HTERT RPE-1 (cell line): ENCODE results near the gene PTPRS.

Source experiments
- in situ Hi-C: fragments of 300-500 bp; cut with MboI; formaldehyde crosslinking; loops from 4 replicates; pipeline ENCODE4 v1.14.3; 2020; ENCODE audit warnings: low sequenced_read_pairs

Gene PTPRS

GRCh38 chr19:5355693-5356092 lies 15.1 kb upstream of the PTPRS start:
- in situ Hi-C loops = no loop called here

- in situ Hi-C loops = no loop called here
These were observed 14.5 kb upstream of the PTPRS start for GRCh38 chr19:5355076-5355475.

GRCh38 chr19:5354403-5354802 lies 13.8 kb upstream of the PTPRS start:
- in situ Hi-C loops = no loop called here

GRCh38 chr19:5352229-5352763 lies 11.7 kb upstream of the PTPRS start:
- in situ Hi-C loops = no loop called here

GRCh38 chr19:5351731-5352228 lies 11.2 kb upstream of the PTPRS start:
- in situ Hi-C loops = no loop called here

GRCh38 chr19:5349041-5349440 lies 8.4 kb upstream of the PTPRS start:
- in situ Hi-C loops = no loop called here

GRCh38 chr19:5345895-5346386 lies 5.3 kb upstream of the PTPRS start:
- in situ Hi-C loops = no loop called here

- in situ Hi-C loops = no loop called here
These were observed 3.2 kb upstream of the PTPRS start for GRCh38 chr19:5343848-5344247.

GRCh38 chr19:5342573-5343201 lies 2.1 kb upstream of the PTPRS start:
- in situ Hi-C loops = no loop called here

GRCh38 chr19:5341981-5342380 lies 1.4 kb upstream of the PTPRS start:
- in situ Hi-C loops = no loop called here

- in situ Hi-C loops = no loop called here
These were observed 822 bp upstream of the PTPRS start for GRCh38 chr19:5341448-5341820.

GRCh38 chr19:5339950-5340636 lies 519 bp downstream of the PTPRS start:
- in situ Hi-C loops = no loop called here

GRCh38 chr19:5339198-5339949 lies 1.2 kb downstream of the PTPRS start:
- in situ Hi-C loops = no loop called here

GRCh38 chr19:5338656-5339197 lies 1.9 kb downstream of the PTPRS start:
- in situ Hi-C loops = no loop called here

- in situ Hi-C loops = no loop called here
These were observed 2.6 kb downstream of the PTPRS start for GRCh38 chr19:5337708-5338655.

- in situ Hi-C loops = no loop called here
These were observed 3.5 kb downstream of the PTPRS start for GRCh38 chr19:5337126-5337525.

- in situ Hi-C loops = no loop called here
These were observed 4.2 kb downstream of the PTPRS start for GRCh38 chr19:5336195-5336965.

- in situ Hi-C loops = no loop called here
These were observed 5.0 kb downstream of the PTPRS start for GRCh38 chr19:5335593-5335992.

GRCh38 chr19:5334824-5335500 lies 5.7 kb downstream of the PTPRS start:
- in situ Hi-C loops = no loop called here
